Measurements from ENCODE around the gene ZPR1.

The ZPR1 gene

GRCh38 chr11:116823031-116823843, 35.4 kb upstream of the ZPR1 start, which contains the start of gene APOA4:
TSS of gene APOA4 (minus strand) at chr11:116823304. CDS start at chr11:116823191, 113 bp downstream.
- Histone ChIP-seq H3K4me3 (ENCODE audit: insufficient read depth, low read depth, low read length, poor library complexity, severe bottlenecking) (no peak within 1 kb of the TSS), H3K27ac (ENCODE audit: insufficient read depth, low read length, poor library complexity, severe bottlenecking) (no peak within 1 kb of the TSS), H3K9me3 (ENCODE audit: control insufficient read depth, low read length) (no peaks in the 10 kb centered on the region), H3K4me1 (ENCODE audit: control insufficient read depth, insufficient read depth, low read length, poor library complexity, severe bottlenecking) (no peaks in the 10 kb centered on the region), H3K36me3 (ENCODE audit: control insufficient read depth, insufficient read depth, low read length) (no peaks in the 10 kb centered on the region), H3K27me3 (replicated peaks; ENCODE audit: control insufficient read depth, insufficient read depth, low read length, poor library complexity, severe bottlenecking) (no peaks in the 10 kb centered on the region)
- DNase-seq, result no peak

GRCh38 chr11:116822575-116822974, 34.8 kb upstream of the ZPR1 start:
- no peak overlapping the region for H3K27ac ChIP-seq (ENCODE audit: insufficient read depth, low read length, poor library complexity, severe bottlenecking)
- no peak overlapping the region for H3K4me3 ChIP-seq (ENCODE audit: insufficient read depth, low read depth, low read length, poor library complexity, severe bottlenecking)
- DNase-seq, result no peak
- H3K36me3 ChIP-seq (ENCODE audit: control insufficient read depth, insufficient read depth, low read length), result no peaks in the 10 kb centered on the region
- no peaks in the 10 kb centered on the region for H3K27me3 ChIP-seq (replicated peaks; ENCODE audit: control insufficient read depth, insufficient read depth, low read length, poor library complexity, severe bottlenecking)
- H3K4me1 ChIP-seq (ENCODE audit: control insufficient read depth, insufficient read depth, low read length, poor library complexity, severe bottlenecking), result no peaks in the 10 kb centered on the region
- no peaks in the 10 kb centered on the region for H3K9me3 ChIP-seq (ENCODE audit: control insufficient read depth, low read length)

DNA sequence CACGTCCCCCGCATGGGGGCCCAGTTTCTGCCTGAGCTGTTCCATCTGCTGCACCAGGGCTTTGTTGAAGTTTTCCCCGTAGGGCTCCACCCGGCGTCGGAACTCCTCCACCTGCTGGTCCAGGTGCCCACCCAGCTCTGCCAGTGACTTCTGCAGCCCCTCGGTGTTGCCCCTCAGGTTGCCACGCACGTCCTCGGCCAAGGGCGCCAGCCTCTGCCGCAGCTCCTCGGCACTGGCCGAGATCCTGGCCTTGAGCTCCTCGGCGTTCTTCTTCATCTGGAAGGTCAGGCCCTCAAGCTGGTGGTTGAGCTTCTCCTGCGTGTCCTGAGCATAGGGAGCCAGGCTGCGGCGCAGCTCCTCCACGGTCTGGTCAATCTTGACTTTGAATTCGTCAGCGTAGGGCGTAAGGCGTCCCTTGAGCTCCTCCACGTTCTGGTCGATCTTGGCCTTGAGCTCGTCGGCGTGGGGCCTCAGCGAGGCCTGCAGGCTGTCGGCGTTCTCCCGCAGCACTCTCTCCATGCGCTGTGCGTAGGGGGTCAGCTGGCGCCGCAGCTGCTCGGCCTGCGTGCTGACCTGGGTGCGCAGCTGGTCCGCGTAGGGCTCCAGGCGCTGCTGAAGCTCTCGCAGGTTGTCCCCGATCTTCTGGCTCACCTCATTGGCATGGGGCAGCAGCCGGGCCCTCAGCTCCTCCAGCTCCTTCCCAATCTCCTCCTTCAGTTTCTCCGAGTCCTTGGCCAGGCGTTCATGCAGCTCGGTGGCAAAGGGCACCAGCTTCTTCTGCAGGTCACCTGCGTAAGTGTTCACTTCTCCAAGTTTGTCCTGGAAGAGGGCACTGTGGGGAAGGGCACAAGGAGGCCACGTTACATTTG, 33.5 kb upstream of the ZPR1 start:
- Histone ChIP-seq H3K4me1 (ENCODE audit: control insufficient read depth, insufficient read depth, low read length, poor library complexity, severe bottlenecking) (no peaks in the 10 kb centered on the region), H3K36me3 (ENCODE audit: control insufficient read depth, insufficient read depth, low read length) (no peaks in the 10 kb centered on the region), H3K27ac (ENCODE audit: insufficient read depth, low read length, poor library complexity, severe bottlenecking) (no peak overlapping the region)

DNA sequence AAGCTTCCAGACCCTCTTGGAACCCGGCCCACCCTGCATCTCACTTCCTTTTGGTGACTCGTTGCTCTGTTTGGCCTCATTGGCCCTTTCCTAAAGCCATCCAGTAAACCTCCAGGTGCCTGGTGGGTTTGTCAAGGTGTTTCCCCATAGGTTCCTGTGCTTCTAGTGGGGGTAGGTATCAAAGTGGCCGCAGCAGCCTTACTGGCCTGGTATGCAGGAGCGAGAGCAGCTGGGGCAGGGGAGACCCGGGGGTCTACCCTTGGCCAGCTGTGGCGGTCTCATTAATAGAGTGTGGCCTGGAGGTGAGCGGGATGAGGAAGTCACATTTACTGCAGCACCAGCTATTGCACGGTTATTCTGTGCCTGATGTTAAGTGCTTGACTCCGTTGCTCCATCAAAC, 31.2 kb upstream of the ZPR1 start:
- H3K9me3 ChIP-seq (ENCODE audit: control insufficient read depth, low read length), result no peaks in the 10 kb centered on the region
- H3K27me3 ChIP-seq (replicated peaks; ENCODE audit: control insufficient read depth, insufficient read depth, low read length, poor library complexity, severe bottlenecking), result no peaks in the 10 kb centered on the region
- no peak for DNase-seq
- no peaks in the 10 kb centered on the region for H3K4me1 ChIP-seq (ENCODE audit: control insufficient read depth, insufficient read depth, low read length, poor library complexity, severe bottlenecking)
- no peak overlapping the region for H3K27ac ChIP-seq (ENCODE audit: insufficient read depth, low read length, poor library complexity, severe bottlenecking)
- no peaks in the 10 kb centered on the region for H3K36me3 ChIP-seq (ENCODE audit: control insufficient read depth, insufficient read depth, low read length)
- H3K4me3 ChIP-seq (ENCODE audit: insufficient read depth, low read depth, low read length, poor library complexity, severe bottlenecking), result no peak overlapping the region

More for the DNA sequence above, 33.5 kb upstream of the ZPR1 start:
- Histone ChIP-seq H3K9me3 (ENCODE audit: control insufficient read depth, low read length) (no peaks in the 10 kb centered on the region), H3K4me3 (ENCODE audit: insufficient read depth, low read depth, low read length, poor library complexity, severe bottlenecking) (no peak overlapping the region), H3K27me3 (replicated peaks; ENCODE audit: control insufficient read depth, insufficient read depth, low read length, poor library complexity, severe bottlenecking) (no peaks in the 10 kb centered on the region)
- DNase-seq, result no peak

- no peaks in the 10 kb centered on the region for H3K27me3 ChIP-seq (replicated peaks; ENCODE audit: control insufficient read depth, insufficient read depth, low read length, poor library complexity, severe bottlenecking)
- H3K9me3 ChIP-seq (ENCODE audit: control insufficient read depth, low read length), result no peaks in the 10 kb centered on the region
- no peaks in the 10 kb centered on the region for H3K36me3 ChIP-seq (ENCODE audit: control insufficient read depth, insufficient read depth, low read length)
- H3K4me3 ChIP-seq (ENCODE audit: insufficient read depth, low read depth, low read length, poor library complexity, severe bottlenecking), result no peak overlapping the region
- no peak for DNase-seq
- H3K4me1 ChIP-seq (ENCODE audit: control insufficient read depth, insufficient read depth, low read length, poor library complexity, severe bottlenecking), result no peaks in the 10 kb centered on the region
- no peak overlapping the region for H3K27ac ChIP-seq (ENCODE audit: insufficient read depth, low read length, poor library complexity, severe bottlenecking)
Observed at GRCh38 chr11:116814502-116814901, 26.7 kb upstream of the ZPR1 start.

- no peak for DNase-seq
- Histone ChIP-seq H3K4me1 (ENCODE audit: control insufficient read depth, insufficient read depth, low read length, poor library complexity, severe bottlenecking) (no peaks in the 10 kb centered on the region), H3K4me3 (ENCODE audit: insufficient read depth, low read depth, low read length, poor library complexity, severe bottlenecking) (no peak overlapping the region), H3K27ac (ENCODE audit: insufficient read depth, low read length, poor library complexity, severe bottlenecking) (no peak overlapping the region), H3K36me3 (ENCODE audit: control insufficient read depth, insufficient read depth, low read length) (no peaks in the 10 kb centered on the region), H3K27me3 (replicated peaks; ENCODE audit: control insufficient read depth, insufficient read depth, low read length, poor library complexity, severe bottlenecking) (no peaks in the 10 kb centered on the region), H3K9me3 (ENCODE audit: control insufficient read depth, low read length) (no peaks in the 10 kb centered on the region)
Observed at GRCh38 chr11:116813781-116814471, 26.1 kb upstream of the ZPR1 start.

DNA sequence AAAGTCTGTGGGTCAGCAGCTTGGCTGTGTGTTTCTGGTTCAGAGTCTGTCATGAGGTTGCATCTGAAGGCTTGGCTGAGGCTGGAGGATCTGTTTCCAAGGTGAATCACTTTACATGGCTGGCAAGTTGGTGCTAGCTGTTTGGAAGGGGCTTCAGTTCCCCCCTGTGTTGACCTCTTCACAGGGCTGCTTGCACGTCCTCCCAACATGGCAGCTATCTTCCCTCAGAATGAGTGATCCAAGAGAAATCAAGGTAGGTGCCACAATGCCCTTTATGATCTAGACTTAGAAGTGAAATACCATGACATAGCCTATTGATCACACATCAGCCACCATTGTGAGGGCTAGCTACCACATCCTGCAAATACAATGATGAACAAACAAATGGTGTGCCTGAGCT, 25.3 kb upstream of the ZPR1 start:
- H3K27me3 ChIP-seq (replicated peaks; ENCODE audit: control insufficient read depth, insufficient read depth, low read length, poor library complexity, severe bottlenecking), result no peaks in the 10 kb centered on the region
- no peak overlapping the region for H3K27ac ChIP-seq (ENCODE audit: insufficient read depth, low read length, poor library complexity, severe bottlenecking)
- H3K4me3 ChIP-seq (ENCODE audit: insufficient read depth, low read depth, low read length, poor library complexity, severe bottlenecking), result no peak overlapping the region
- H3K36me3 ChIP-seq (ENCODE audit: control insufficient read depth, insufficient read depth, low read length), result no peaks in the 10 kb centered on the region
- DNase-seq, result no peak
- H3K4me1 ChIP-seq (ENCODE audit: control insufficient read depth, insufficient read depth, low read length, poor library complexity, severe bottlenecking), result no peaks in the 10 kb centered on the region
- H3K9me3 ChIP-seq (ENCODE audit: control insufficient read depth, low read length), result no peaks in the 10 kb centered on the region

DNA sequence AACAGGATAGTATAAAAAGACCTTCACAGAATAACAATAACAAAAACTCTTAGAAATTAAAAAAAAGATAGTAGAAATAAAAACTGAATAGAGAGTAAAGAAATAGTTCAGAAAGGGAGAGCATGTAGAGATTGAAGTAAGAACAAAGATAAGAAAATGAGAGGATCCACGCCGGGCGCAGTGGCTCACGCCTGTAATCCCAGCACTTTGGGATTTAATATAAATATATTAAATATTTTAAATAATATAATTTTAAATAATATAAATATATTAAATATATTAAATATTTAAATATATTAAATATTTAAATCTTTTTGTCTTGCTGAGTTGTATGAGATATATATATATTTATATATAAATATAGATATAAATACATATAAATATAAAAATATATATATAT, 24.3 kb upstream of the ZPR1 start:
- no peaks in the 10 kb centered on the region for H3K27me3 ChIP-seq (replicated peaks; ENCODE audit: control insufficient read depth, insufficient read depth, low read length, poor library complexity, severe bottlenecking)
- DNase-seq, result no peak
- no peak overlapping the region for H3K4me3 ChIP-seq (ENCODE audit: insufficient read depth, low read depth, low read length, poor library complexity, severe bottlenecking)
- no peak overlapping the region for H3K27ac ChIP-seq (ENCODE audit: insufficient read depth, low read length, poor library complexity, severe bottlenecking)
- no peaks in the 10 kb centered on the region for H3K4me1 ChIP-seq (ENCODE audit: control insufficient read depth, insufficient read depth, low read length, poor library complexity, severe bottlenecking)
- H3K9me3 ChIP-seq (ENCODE audit: control insufficient read depth, low read length), result no peaks in the 10 kb centered on the region
- no peaks in the 10 kb centered on the region for H3K36me3 ChIP-seq (ENCODE audit: control insufficient read depth, insufficient read depth, low read length)

GRCh38 chr11:116811194-116811593, 23.4 kb upstream of the ZPR1 start:
- no peak for DNase-seq
- Histone ChIP-seq H3K27me3 (replicated peaks; ENCODE audit: control insufficient read depth, insufficient read depth, low read length, poor library complexity, severe bottlenecking) (no peaks in the 10 kb centered on the region), H3K36me3 (ENCODE audit: control insufficient read depth, insufficient read depth, low read length) (no peaks in the 10 kb centered on the region), H3K27ac (ENCODE audit: insufficient read depth, low read length, poor library complexity, severe bottlenecking) (no peak overlapping the region), H3K9me3 (ENCODE audit: control insufficient read depth, low read length) (no peaks in the 10 kb centered on the region), H3K4me1 (ENCODE audit: control insufficient read depth, insufficient read depth, low read length, poor library complexity, severe bottlenecking) (no peaks in the 10 kb centered on the region), H3K4me3 (ENCODE audit: insufficient read depth, low read depth, low read length, poor library complexity, severe bottlenecking) (no peak overlapping the region)

Measured in effector memory CD4-positive, alpha-beta T cell (primary cell).